Peyer's patch (tissue), 4 donors: Measurements from ENCODE around the gene EIF4A3. TPM values are rescaled to one million over a fixed set of nuclear protein-coding genes. Genes with fewer than 3 reads are reported as not detected.

ENCODE experiments used
- DNase-seq, 3 donors: peaks; one replicate each; pipeline ENCODE4 v3.0.0-alpha.2; 2017 to 2019
- H3K27ac ChIP-seq, 4 donors: fragments of 200-600 bp; sonication (generic); one replicate each; pipeline ENCODE4 v1.5.1; 2016 to 2019
- H3K27me3 ChIP-seq, 2 donors: fragments of 200-600 bp; sonication (generic); one replicate each; pipeline ENCODE4 v1.5.1; 2019
- H3K36me3 ChIP-seq, 3 donors: fragments of 200-600 bp; sonication (generic); one replicate each; pipeline ENCODE4 v1.5.1; 2016 to 2019
- H3K4me1 ChIP-seq, 4 donors: fragments of 200-600 bp; sonication (generic); one replicate each; pipeline ENCODE4 v1.5.1; 2016 to 2019
- H3K4me3 ChIP-seq, 4 donors: fragments of 200-600 bp; sonication (generic); 1 replicate in 3 of 4; 2 replicates in 1 of 4; pipeline ENCODE4 v1.5.1; 2016 to 2019; ENCODE audit warnings: mild to moderate bottlenecking in 1 of 4
- H3K9me3 ChIP-seq, 4 donors: fragments of 200-600 bp; sonication (generic); one replicate each; pipeline ENCODE4 v1.5.1; 2016 to 2019; ENCODE audit warnings: mild to moderate bottlenecking in 1 of 4
- POLR2A ChIP-seq, 2 donors: fragments of 450-650 bp; IDR thresholded peaks; one replicate each; pipeline ENCODE4 v1.5.1; 2017; ENCODE audit warnings: antibody characterized with exemption in 2 of 2, mild to moderate bottlenecking in 2 of 2, moderate library complexity in 2 of 2
- total RNA-seq, 4 donors: library from RNA; depleted of rRNA; stranded (reverse); fragments of >200 nt; gene quantifications; one replicate each; pipeline ENCODE4 v1.1.0, GENCODE V29; 2016
- TF ChIP-seq, protein P1 (sequence below), 6 experiments: fragments of 450-650 bp in 4 of 6; fragments of 200-600 bp in 2 of 6; sonication (generic) in 1 of 6; IDR thresholded peaks; one replicate each; pipeline ENCODE4 v1.5.1; 2017 to 2019; ENCODE audit warnings: antibody characterized with exemption in 6 of 6, mild to moderate bottlenecking in 3 of 6, moderate library complexity in 1 of 6

The EIF4A3 gene
- total RNA-seq: 10 to 100 TPM; 29.0 to 66.8 (median 46.1) TPM

DNA sequence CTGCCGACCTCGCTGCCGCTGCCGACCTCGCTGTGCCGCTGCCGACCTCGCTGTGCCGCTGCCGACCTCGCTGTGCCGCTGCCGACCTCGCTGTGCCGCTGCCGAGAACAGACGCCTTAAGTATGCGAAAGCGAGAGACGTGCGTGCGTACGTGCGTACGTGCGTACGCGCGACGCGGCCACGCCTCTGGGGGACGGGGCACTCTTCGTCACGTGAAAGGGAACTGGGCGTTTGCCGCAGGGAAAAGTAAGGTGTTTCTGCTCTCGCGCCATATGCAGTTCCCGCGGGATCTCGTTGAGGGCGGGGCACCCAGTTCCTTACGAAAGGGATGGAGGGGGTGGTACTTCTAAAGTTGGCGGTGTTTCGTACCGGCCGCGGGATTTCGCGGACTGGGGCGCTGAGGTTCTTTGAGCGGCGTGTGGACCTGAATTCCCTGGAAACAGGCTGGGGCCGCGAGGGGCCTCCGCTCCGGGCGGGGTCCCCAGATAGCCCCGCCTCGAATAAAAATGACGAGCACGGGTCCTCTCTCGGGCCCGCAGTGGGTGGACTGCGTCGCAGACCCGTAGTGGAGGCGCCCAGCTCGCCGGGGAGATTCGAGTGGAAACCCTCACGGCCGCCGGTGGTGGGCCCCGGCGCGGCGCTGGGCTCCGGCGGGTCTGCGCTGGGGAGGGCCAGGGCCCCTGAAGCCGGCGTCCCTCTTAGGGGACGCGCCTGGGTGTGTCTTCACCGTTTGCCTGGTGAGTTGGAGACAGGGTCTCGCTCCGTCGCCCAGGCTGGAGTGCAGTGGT lies at the start of gene EIF4A3:
Gene EIF4A3 (minus strand): TSS at position 94 of the 788 bp plus-strand sequence. CDS start 167 bp downstream, outside the sequence.
- Histone ChIP-seq H3K27me3 (no peaks in the 10 kb centered on the region), H3K9me3 (no peaks in the 10 kb centered on the region), H3K4me3 (peak within 1 kb of the TSS; percentile 73 to 95 (median 80))

GRCh38 chr17:80196652-80197051 lies 49.7 kb upstream of the EIF4A3 start:
- Histone ChIP-seq H3K9me3 (no peaks in the 10 kb centered on the region), H3K27me3 (no peaks in the 10 kb centered on the region), H3K4me3 (no peak overlapping the region), H3K27ac (no peak overlapping the region), H3K4me1 (no peaks in the 10 kb centered on the region), H3K36me3 (no peaks in the 10 kb centered on the region)
- TF ChIP-seq, protein P1, sequence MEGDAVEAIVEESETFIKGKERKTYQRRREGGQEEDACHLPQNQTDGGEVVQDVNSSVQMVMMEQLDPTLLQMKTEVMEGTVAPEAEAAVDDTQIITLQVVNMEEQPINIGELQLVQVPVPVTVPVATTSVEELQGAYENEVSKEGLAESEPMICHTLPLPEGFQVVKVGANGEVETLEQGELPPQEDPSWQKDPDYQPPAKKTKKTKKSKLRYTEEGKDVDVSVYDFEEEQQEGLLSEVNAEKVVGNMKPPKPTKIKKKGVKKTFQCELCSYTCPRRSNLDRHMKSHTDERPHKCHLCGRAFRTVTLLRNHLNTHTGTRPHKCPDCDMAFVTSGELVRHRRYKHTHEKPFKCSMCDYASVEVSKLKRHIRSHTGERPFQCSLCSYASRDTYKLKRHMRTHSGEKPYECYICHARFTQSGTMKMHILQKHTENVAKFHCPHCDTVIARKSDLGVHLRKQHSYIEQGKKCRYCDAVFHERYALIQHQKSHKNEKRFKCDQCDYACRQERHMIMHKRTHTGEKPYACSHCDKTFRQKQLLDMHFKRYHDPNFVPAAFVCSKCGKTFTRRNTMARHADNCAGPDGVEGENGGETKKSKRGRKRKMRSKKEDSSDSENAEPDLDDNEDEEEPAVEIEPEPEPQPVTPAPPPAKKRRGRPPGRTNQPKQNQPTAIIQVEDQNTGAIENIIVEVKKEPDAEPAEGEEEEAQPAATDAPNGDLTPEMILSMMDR (IDR thresholded peaks at IDR 0.05): no peak
- no peak for TF ChIP-seq POLR2A (IDR thresholded peaks at IDR 0.05)
- DNase-seq: no peak

More for the DNA sequence above, at the start of gene EIF4A3:
- DNase-seq: peak; percentile 98 to 100 (median 98)
- Histone ChIP-seq H3K36me3 (peaks cover 0 to 20% (median 0%) of the 10 kb centered on the region in 3 donors), H3K4me1 (peaks cover 0 to 24% (median 8%) of the 10 kb centered on the region in 4 donors), H3K27ac (peak within 1 kb of the TSS; percentile 92 to 95 (median 93))
- TF ChIP-seq, protein P1 (IDR thresholded peaks at IDR 0.05): peak in 3 of 6 experiments; percentile 11 to 21 (median 14)
- peak; percentile 86 to 89 for TF ChIP-seq POLR2A (IDR thresholded peaks at IDR 0.05)

DNA sequence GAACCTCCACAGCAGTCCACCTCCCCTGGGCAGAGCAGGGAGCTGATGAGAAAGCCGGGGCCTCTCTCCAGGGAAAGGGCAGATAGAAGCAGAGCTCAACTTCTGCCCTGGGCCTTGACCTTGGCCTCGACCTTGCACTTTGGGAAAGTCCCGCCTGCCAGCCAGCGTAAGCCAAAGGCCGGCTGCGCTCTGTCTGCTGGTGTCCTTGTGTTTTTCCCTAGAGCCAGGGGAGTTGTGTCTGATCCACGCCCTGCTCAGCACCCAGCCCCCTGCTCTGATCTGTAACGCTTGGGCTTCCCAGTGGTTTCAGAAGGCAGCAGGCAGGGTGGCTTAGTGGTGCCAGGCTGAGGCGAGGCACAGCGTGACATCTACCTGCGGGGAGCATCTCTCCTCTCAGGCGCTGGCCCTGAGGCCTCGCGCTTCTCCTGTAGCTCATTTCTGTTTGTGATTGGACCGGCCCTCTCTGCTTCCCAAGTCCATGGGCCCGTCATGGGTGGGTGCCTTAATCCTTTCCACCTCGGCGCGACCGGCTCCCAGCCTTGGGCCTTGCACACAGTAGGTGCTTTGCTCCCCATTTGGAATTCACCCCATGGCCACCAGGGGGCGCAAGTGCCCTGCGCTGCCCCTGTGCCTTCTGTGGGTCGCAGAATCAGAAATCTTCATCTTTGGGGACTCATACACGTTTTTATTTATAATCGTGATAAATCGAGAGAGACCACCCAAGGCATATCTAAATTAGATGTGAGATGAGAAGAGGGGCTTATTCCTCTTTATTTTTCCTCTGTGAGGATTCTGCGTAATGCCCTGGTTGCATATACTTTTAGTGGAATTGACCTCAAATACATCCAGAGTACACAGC lies 49.0 kb upstream of the EIF4A3 start:
- Histone ChIP-seq H3K4me3 (no peak overlapping the region), H3K36me3 (no peaks in the 10 kb centered on the region), H3K27me3 (no peaks in the 10 kb centered on the region), H3K9me3 (no peaks in the 10 kb centered on the region), H3K4me1 (no peaks in the 10 kb centered on the region), H3K27ac (no peak overlapping the region)
- TF ChIP-seq POLR2A (IDR thresholded peaks at IDR 0.05): no peak
- TF ChIP-seq, protein P1 (IDR thresholded peaks at IDR 0.05): peak; percentile 72 to 94 (median 84)
- peak in 1 of 3 donors; percentile 56 for DNase-seq

GRCh38 chr17:80195141-80195540 lies 48.2 kb upstream of the EIF4A3 start:
- no peaks in the 10 kb centered on the region for H3K4me1 ChIP-seq
- H3K36me3 ChIP-seq: no peaks in the 10 kb centered on the region
- H3K27ac ChIP-seq: no peak overlapping the region
- no peaks in the 10 kb centered on the region for H3K9me3 ChIP-seq
- no peak overlapping the region for H3K4me3 ChIP-seq
- no peak for DNase-seq
- H3K27me3 ChIP-seq: no peaks in the 10 kb centered on the region
- TF ChIP-seq, protein P1 (IDR thresholded peaks at IDR 0.05): no peak
- no peak for TF ChIP-seq POLR2A (IDR thresholded peaks at IDR 0.05)

DNA sequence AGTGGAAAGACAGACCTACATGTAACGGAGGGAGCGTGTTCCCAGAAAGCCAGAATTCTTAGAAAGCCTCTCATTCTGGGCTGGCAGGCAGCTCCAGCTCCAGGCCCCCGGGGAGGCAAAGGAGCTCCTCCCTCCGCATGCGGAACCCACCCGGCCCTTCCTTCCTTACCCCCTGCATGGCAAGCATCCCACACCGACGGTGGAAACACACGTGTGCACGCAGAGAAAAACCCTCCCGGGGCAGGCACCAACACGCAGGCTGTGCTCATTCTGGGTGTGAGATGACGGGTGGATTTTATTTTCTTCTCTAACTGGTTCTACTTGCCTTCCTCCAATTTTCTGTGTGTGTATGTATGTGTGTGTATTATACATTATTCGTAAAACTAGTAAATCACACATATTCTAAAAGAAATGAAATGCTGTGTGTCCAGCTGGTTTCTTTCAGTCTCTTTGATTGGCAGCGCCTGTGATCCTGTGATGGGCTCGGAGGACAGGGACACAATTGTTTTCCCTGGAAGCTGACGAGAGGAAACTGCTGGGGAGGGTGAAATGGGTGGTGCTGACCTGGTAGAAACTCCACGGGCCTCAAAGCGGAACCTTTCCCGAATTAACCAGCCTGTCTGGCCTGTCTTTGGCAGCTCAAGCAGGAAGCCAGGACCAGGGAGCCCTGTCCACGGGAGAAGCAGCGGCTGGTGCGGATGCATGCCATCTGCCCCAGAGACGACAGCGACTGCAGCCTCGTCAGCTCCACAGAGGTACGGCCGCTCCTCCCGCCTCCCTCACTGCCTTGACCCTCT lies 45.1 kb upstream of the EIF4A3 start:
- no peaks in the 10 kb centered on the region for H3K27me3 ChIP-seq
- TF ChIP-seq POLR2A (IDR thresholded peaks at IDR 0.05): no peak
- TF ChIP-seq, protein P1 (IDR thresholded peaks at IDR 0.05): no peak
- H3K4me1 ChIP-seq: no peaks in the 10 kb centered on the region
- no peak overlapping the region for H3K27ac ChIP-seq
- DNase-seq: no peak
- H3K36me3 ChIP-seq: no peaks in the 10 kb centered on the region
- H3K9me3 ChIP-seq: no peaks in the 10 kb centered on the region
- no peak overlapping the region for H3K4me3 ChIP-seq
